ENCODE results near the gene PCGF6.

- TF ChIP-seq SP1 (IDR thresholded peaks at IDR 0.05) (no peak), PKNOX1 (IDR thresholded peaks at IDR 0.05) (no peak), NFRKB (IDR thresholded peaks at IDR 0.05) (no peak), FOXK2 (IDR thresholded peaks at IDR 0.05) (no peak), FOXM1 (IDR thresholded peaks at IDR 0.05; ENCODE audit: borderline replicate concordance) (no peak), BHLHE40 (IDR thresholded peaks at IDR 0.05; ENCODE audit: borderline replicate concordance) (no peak), TARDBP (IDR thresholded peaks at IDR 0.05) (no peak), ELF4 (IDR thresholded peaks at IDR 0.05) (no peak), HDGF (IDR thresholded peaks at IDR 0.05; ENCODE audit: borderline replicate concordance) (no peak), LEF1 (IDR thresholded peaks at IDR 0.05; ENCODE audit: borderline replicate concordance) (no peak)
Observed at GRCh38 chr10:103273041-103273441, 77.9 kb downstream of the PCGF6 start.

Measured in HEK293T (cell line).